ENCODE measurements around the gene NPB.

NPB gene

GRCh38 chr17:81858170-81858966, 43.7 kb upstream of the NPB start:
- TF ChIP-seq ZSCAN30 (tag by site-specific recombination; IDR thresholded peaks at IDR 0.05) (no peak), ZBTB17 (tag by site-specific recombination; IDR thresholded peaks at IDR 0.05) (no peak), IKZF3 (tag by site-specific recombination; IDR thresholded peaks at IDR 0.05) (no peak), ZXDB (tag by site-specific recombination; IDR thresholded peaks at IDR 0.05) (no peak), PATZ1 (tag by site-specific recombination; IDR thresholded peaks at IDR 0.05) (no peak), ZNF585B (tag by site-specific recombination; IDR thresholded peaks at IDR 0.05) (peak; percentile 95), ZNF747 (tag by site-specific recombination; IDR thresholded peaks at IDR 0.05) (no peak)
- ChIA-PET POLR2A (interaction anchor here (1.1 kb wide), 1 partner anchor 15 kb away, joined by 3 read pairs; no protein-coding TSS in a partner anchor), CTCF (interaction anchor here (1.1 kb wide), 1 partner anchor 146 kb away, joined by 3 read pairs; no protein-coding TSS in a partner anchor)
- Histone ChIP-seq H3K27ac (ENCODE audit: extremely low read depth, low read depth, low read length) (no peak overlapping the region), H3K9me3 (ENCODE audit: control insufficient read depth, insufficient read depth, low read depth, low read length) (no peaks in the 10 kb centered on the region), H3K36me3 (ENCODE audit: control insufficient read depth in 2 of 2, insufficient read depth in 1 of 2, low read length in 2 of 2) (peaks cover 52 to 73% of the 10 kb centered on the region in 2 experiments), H3K4me3 (ENCODE audit: low read depth, low read length) (no peak overlapping the region), H3K4me1 (ENCODE audit: control insufficient read depth, insufficient read depth, low read length) (peaks cover 7% of the 10 kb centered on the region)

GRCh38 chr17:81858967-81859905, 42.8 kb upstream of the NPB start:
- peaks cover 45 to 73% of the 10 kb centered on the region in 2 experiments for H3K36me3 ChIP-seq (ENCODE audit: control insufficient read depth in 2 of 2, insufficient read depth in 1 of 2, low read length in 2 of 2)
- POLR2A ChIA-PET = interaction anchor here (0.6 to 1.1 kb wide), 8 partner anchors 11 to 176 kb away, joined by 3 to 4 read pairs (median 3); partner anchors contain the start of genes ARHGDIA, ARL16, HGS and MCRIP1
- peak overlapping the region; percentile 83 for H3K27ac ChIP-seq (ENCODE audit: extremely low read depth, low read depth, low read length)
- H3K4me3 ChIP-seq (ENCODE audit: low read depth, low read length) = peak overlapping the region; percentile 82
- CTCF ChIA-PET = interaction anchor here (0.6 to 1.1 kb wide), 5 partner anchors 11 to 146 kb away, joined by 3 to 4 read pairs (median 3); no protein-coding TSS in a partner anchor
- peaks cover 7% of the 10 kb centered on the region for H3K4me1 ChIP-seq (ENCODE audit: control insufficient read depth, insufficient read depth, low read length)
- 0 out of 2 replicates have a peak, but pooled peaks have one; percentile 48 for TF ChIP-seq ZBTB48 (tag by site-specific recombination; IDR thresholded peaks at IDR 0.05)
- TF ChIP-seq ZBTB7A (tag by site-specific recombination; IDR thresholded peaks at IDR 0.05; ENCODE audit: low read depth) = no peak
- H3K9me3 ChIP-seq (ENCODE audit: control insufficient read depth, insufficient read depth, low read depth, low read length) = no peaks in the 10 kb centered on the region

GRCh38 chr17:81859906-81860755, 41.9 kb upstream of the NPB start, which contains the start of gene P4HB:
TSS of gene P4HB (minus strand) at chr17:81860535. CDS start at chr17:81860471, 64 bp downstream.
- ChIA-PET CTCF (interaction anchor here (0.6 to 1.7 kb wide), 6 partner anchors 10 to 147 kb away, joined by 3 to 4 read pairs (median 4); no protein-coding TSS in a partner anchor), POLR2A (interaction anchor here (0.6 to 1.1 kb wide), 14 partner anchors 10 to 177 kb away, joined by 3 to 17 read pairs (median 4); partner anchors contain the start of genes ARHGDIA, ARL16, DCXR and HGS)
- peaks cover 7% of the 10 kb centered on the region for H3K4me1 ChIP-seq (ENCODE audit: control insufficient read depth, insufficient read depth, low read length)
- H3K27ac ChIP-seq (ENCODE audit: extremely low read depth, low read depth, low read length) = peak within 1 kb of the TSS; percentile 90
- peaks cover 41 to 73% of the 10 kb centered on the region in 2 experiments for H3K36me3 ChIP-seq (ENCODE audit: control insufficient read depth in 2 of 2, insufficient read depth in 1 of 2, low read length in 2 of 2)
- H3K4me3 ChIP-seq (ENCODE audit: low read depth, low read length) = peak within 1 kb of the TSS; percentile 92
- no peaks in the 10 kb centered on the region for H3K9me3 ChIP-seq (ENCODE audit: control insufficient read depth, insufficient read depth, low read depth, low read length)
- TF ChIP-seq ZNF692 (tag by site-specific recombination; IDR thresholded peaks at IDR 0.05) (0 out of 2 replicates have a peak, but pooled peaks have one; percentile 30), PATZ1 (tag by site-specific recombination; IDR thresholded peaks at IDR 0.05) (0 out of 2 replicates have a peak, but pooled peaks have one; percentile 39), ZNF133 (tag by site-specific recombination; IDR thresholded peaks at IDR 0.05) (no peak), ZNF138 (tag by site-specific recombination; IDR thresholded peaks at IDR 0.05; ENCODE audit: borderline replicate concordance) (no peak), ZNF16 (tag by site-specific recombination; IDR thresholded peaks at IDR 0.05; ENCODE audit: low read depth) (no peak), ZNF501 (tag by site-specific recombination; IDR thresholded peaks at IDR 0.05) (no peak), ZBTB44 (tag by site-specific recombination; IDR thresholded peaks at IDR 0.05) (no peak), MYNN (tag by site-specific recombination; IDR thresholded peaks at IDR 0.05; ENCODE audit: borderline replicate concordance) (no peak), SP7 (tag by site-specific recombination; IDR thresholded peaks at IDR 0.05) (no peak), ZNF510 (tag by site-specific recombination; IDR thresholded peaks at IDR 0.05; ENCODE audit: insufficient replicate concordance) (no peak)
